GM19099 (cell line): ENCODE measurements around the gene IFT122.

ENCODE experiments used
- POLR2A ChIP-seq: IDR thresholded peaks from 3 replicates; pipeline ENCODE4 v1.6.1; 2011; ENCODE audit warnings: low read depth; ENCODE audit not compliant: insufficient read length; ENCODE audit errors: extremely low read depth

The IFT122 gene

GRCh38 chr3:129476586-129476985, 36.6 kb downstream of the IFT122 start:
- no peak for TF ChIP-seq POLR2A

DNA sequence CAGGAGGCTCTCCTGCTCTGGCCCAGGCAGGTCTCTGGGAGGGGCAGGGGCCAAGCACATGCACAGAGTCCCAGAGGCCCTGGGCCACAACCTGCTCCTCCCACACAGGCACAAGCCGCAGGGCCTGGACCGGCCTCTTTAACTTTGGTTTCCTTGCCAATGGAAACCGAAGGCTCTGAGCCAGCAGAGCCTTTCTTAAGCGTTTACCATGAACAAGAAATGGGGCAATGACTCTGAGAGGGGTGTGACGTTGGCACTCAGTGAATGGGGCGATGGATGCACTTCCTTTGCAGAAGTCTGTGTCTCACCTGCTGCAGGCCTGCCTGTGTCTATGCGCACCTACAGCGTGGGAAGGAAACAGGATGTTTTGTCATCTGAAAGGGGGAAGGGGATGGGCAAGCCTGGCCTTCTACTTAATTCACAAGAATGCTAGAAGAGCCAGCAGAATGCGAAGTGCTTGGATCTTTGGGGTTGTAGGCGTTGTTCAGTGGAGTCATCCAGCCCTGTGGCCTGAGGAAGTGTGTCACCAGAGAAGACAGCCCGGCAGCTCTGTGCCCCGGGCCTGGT, 41.8 kb downstream of the IFT122 start:
- TF ChIP-seq POLR2A: no peak

DNA sequence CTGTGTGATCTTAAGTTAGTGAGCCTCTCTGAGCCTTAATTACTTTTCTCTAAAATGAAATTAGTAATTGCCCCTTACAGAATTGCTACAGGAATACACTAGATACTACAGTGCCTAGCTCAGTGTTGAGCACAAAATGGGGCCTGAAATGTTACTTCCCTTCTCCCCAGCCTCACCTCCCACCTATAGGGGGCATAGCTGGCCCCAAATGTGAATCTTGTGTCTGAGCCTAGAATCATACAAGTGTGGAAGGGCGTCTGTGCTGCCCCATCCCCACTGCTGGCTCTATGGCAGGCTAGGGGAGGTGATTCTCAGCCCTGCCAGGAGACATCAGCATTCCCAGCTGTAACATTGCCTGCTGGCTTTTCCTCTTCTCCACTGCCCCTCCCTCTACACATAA, 42.7 kb downstream of the IFT122 start:
- no peak for TF ChIP-seq POLR2A

DNA sequence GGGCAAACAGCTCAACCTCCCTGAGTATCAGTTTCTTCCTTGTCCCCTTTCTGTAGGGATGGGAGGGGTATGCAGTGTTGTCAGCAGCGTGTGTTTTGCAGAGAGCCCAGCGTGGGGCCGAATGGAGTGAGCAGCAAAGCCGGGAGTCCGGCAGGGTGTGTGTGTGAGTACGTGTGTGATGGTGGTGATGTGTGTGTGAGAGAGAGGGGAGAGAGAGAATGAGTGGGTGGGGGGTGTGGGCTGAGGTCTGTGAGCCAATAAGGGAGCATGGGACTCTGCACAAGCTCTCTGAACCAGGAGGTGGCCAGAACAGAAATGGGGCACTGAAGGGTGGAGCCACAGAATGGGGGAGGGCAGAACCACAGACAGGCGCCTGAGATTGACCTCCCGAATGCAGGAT, 43.8 kb downstream of the IFT122 start:
- TF ChIP-seq POLR2A: no peak

GRCh38 chr3:129485721-129486663, 46.0 kb downstream of the IFT122 start:
- TF ChIP-seq POLR2A: no peak

DNA sequence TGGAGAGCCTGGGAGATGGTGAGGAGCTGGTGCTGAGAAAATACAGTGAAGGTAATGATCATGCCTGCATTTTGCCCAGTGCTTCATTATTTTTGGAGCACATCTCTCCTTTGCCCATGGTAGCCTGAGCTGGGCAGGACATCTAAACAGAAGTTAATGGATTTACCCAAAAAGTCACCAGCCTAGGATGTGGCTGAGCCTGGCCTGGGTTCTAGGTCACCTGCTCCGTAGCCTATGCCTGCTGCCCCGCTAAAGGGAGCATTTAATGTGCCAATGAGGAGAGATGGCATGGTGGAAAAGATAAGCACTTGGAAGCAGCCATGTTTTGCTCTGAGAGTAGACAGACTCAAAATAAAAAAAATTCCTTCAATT, 46.6 kb downstream of the IFT122 start:
- no peak for TF ChIP-seq POLR2A

DNA sequence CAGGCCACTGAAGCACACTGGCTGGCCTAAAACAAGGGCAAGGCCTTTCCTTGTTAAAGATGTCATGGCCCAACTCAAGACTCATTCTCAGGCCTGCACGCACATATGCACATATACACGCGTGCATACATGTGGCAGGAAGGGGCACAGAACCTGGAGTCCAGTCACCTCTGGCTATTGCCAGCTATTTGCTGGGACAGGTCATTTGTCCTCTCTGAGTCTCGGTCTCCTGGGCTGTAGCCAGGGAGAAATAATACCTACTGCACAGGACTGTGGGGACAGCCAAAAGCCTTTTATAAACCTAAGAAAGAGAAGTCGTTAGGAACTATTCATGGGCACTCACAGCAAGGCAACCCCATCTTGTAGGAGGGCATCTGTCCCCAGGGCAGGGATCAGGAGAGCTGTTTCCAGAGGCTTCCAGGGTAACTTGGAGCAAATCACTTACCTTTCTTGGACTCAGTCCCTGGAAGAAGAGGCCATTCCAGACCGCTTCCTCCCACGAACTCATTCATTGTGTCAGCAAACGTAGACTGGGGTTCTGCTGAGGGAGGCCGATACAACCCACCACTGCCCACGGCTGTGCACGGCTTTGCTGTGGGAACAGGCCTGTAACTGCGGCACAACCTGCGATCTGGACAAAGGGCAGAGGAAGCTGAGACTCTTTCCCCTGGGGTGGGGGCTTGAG, 47.3 kb downstream of the IFT122 start:
- no peak for TF ChIP-seq POLR2A

GRCh38 chr3:129490273-129490675, 50.2 kb downstream of the IFT122 start:
- no peak for TF ChIP-seq POLR2A

DNA sequence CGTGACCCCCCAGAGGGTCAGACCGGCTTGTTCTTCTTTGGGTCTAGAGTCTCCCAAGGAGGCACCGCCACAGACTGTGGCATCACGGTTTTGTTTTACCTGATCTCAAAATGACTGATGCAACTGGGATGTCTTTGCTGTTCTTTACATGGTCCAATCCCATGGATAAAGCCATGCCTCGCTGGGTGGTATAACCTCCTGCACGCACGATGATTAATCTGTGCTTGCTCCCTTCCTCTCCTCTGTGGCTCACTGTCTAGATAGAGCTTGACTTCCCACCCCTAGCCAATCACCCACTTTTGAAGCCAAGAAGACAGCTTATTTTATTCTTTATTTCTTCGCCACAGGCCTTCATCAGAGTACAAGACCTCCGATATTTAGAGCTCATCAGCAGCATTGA, 51.8 kb downstream of the IFT122 start:
- no peak for TF ChIP-seq POLR2A

- TF ChIP-seq POLR2A: no peak
Observed at GRCh38 chr3:129492691-129493090, 52.7 kb downstream of the IFT122 start.

GRCh38 chr3:129493206-129493605, 53.2 kb downstream of the IFT122 start:
- no peak for TF ChIP-seq POLR2A

DNA sequence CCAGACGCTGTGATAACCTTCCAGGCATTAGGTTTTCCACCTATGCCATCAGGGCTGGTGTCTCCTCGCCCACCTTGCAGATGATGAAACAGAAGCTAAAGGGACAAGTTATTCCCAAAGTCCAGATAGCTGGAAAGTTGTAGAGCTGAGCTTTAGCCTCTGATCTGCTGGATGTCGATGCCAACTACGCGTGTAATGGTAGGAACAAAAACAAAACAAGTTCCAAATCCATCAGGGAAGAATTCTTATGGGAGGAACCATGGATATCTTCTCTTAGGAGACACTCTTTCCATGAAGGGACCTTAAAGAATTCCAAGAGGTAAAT, 60.3 kb downstream of the IFT122 start:
- TF ChIP-seq POLR2A: no peak

DNA sequence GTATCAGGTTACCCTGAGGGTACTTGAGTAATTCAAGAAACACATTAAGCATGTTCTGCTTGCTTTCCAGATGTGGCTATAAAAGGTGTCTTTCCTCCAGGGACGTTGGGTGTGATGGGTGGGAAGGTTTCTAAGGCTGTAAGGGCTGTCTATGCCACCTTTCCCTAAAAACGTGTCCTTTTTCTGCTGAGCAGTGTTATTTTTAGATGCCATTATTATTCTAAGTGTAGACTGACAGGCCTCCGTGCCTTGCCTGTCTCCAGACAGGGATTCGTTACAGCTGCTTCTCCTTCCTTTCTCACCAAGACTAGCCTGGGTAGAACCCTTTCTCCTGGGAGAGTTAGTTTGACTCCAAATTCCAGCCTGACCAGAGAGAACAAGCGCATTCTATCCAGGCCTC, 61.6 kb downstream of the IFT122 start:
- TF ChIP-seq POLR2A: no peak

DNA sequence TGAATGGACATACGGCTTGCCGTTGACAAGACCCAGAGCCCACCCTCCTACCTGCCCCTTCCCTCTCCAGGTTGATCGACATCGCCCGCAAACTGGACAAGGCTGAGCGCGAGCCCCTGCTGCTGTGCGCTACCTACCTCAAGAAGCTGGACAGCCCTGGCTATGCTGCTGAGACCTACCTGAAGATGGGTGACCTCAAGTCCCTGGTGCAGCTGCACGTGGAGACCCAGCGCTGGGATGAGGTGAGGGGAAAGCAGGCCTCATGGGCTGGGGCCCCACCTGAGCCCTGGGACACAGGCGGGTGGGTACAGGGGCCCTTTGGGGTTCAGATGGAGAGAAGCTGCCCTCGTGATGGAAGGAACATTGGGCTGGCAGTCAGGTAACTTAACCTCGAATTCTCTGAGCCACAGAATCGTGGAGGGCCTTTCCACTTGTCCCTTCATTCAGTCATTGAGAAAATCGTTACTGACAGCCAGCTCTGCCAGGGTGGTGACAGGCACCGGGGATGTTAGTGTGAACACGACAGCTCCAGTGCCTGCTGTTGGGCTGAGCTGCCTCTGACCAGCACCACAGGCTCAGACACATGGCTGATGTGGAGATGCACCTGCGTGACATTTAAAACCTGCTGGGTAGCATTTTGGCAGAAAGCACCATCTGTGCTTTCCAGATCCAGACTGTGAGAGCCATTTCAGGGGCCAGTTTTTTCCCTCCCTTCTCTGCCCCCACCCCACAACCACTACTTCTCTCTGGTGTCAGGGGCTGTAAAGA, 62.8 kb downstream of the IFT122 start:
- no peak for TF ChIP-seq POLR2A
